Gastroesophageal sphincter (tissue), 3 donors: ENCODE measurements around the gene PDE4B.

ENCODE experiments used
- CTCF ChIP-seq, 4 experiments: fragments of 200-600 bp in 2 of 4; fragments of 450-650 bp in 2 of 4; sonication (generic) in 1 of 4; IDR thresholded peaks; one replicate each; pipeline ENCODE4 v1.5.1; 2017 to 2019; ENCODE audit warnings: antibody characterized with exemption in 4 of 4, mild to moderate bottlenecking in 2 of 4, moderate library complexity in 2 of 4
- EP300 ChIP-seq: sonication (generic); formaldehyde crosslinking; IDR thresholded peaks from one replicate; pipeline ENCODE4 v1.6.1; 2017; ENCODE audit warnings: antibody characterized with exemption, mild to moderate bottlenecking
- POLR2A ChIP-seq, 2 donors: fragments of 450-650 bp; IDR thresholded peaks; one replicate each; pipeline ENCODE4 v1.6.1; 2017; ENCODE audit warnings: antibody characterized with exemption in 2 of 2, mild to moderate bottlenecking in 2 of 2, moderate library complexity in 1 of 2
- POLR2AphosphoS5 ChIP-seq: sonication (generic); formaldehyde crosslinking; IDR thresholded peaks from one replicate; pipeline ENCODE4 v1.6.1; 2017; ENCODE audit warnings: antibody characterized with exemption

GRCh38 chr1:66339944-66340343 is 547.2 kb downstream of the PDE4B start:
- no peak for TF ChIP-seq CTCF (IDR thresholded peaks at IDR 0.05)
- TF ChIP-seq POLR2A (IDR thresholded peaks at IDR 0.05): no peak
- TF ChIP-seq EP300: no peak
- no peak for TF ChIP-seq POLR2AphosphoS5
